CD4-positive, alpha-beta T cell treated with Interleukin-10 for 1 hour (primary cell): ENCODE results near the gene CYP4F2.
"Not testable (repeated sequence)": the region's sequence is repeated elsewhere in the genome, so short reads cannot be mapped to it uniquely, and the experiment has no call there.

Experiments used
- DNase-seq: peaks from one replicate; pipeline ENCODE4 v3.0.0-alpha.2; 2020

Gene CYP4F2

DNA sequence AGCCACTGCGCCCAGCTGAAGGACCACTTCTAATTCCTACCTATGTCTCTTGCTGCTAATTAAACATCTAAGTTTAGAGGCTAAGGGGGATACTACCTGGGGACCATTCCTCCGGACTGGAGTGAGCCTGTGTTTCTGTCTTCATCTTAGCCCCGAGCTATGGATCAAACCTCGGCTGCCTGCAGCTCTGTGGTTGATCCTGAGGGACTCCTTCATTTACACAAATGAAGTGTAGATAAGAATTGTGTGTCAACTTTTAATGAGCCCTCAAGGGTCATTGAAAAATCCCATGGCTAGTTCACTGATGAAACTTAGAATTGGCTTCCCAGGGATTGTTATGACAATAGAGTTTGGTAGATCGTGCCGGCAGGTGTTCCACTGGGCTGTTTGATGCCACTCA lies 51.0 kb downstream of the CYP4F2 start:
- no peak for DNase-seq

DNA sequence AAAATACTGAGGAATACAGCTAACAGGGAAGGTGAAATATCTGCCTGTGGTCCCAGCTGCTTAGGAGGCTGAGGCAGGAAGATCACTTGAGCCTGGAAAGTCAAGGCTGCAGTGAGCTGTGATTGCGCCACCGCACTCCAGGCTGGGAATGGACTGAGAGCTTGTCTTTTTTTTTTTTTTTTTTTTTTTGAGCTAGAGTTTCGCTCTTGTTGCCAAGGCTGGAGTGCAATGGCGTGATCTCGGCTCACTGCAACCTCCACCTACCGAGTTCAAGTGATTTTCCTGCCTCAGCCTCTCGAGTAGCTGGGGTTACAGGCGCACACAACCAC lies 54.0 kb downstream of the CYP4F2 start:
- not testable (repeated sequence) for DNase-seq

DNA sequence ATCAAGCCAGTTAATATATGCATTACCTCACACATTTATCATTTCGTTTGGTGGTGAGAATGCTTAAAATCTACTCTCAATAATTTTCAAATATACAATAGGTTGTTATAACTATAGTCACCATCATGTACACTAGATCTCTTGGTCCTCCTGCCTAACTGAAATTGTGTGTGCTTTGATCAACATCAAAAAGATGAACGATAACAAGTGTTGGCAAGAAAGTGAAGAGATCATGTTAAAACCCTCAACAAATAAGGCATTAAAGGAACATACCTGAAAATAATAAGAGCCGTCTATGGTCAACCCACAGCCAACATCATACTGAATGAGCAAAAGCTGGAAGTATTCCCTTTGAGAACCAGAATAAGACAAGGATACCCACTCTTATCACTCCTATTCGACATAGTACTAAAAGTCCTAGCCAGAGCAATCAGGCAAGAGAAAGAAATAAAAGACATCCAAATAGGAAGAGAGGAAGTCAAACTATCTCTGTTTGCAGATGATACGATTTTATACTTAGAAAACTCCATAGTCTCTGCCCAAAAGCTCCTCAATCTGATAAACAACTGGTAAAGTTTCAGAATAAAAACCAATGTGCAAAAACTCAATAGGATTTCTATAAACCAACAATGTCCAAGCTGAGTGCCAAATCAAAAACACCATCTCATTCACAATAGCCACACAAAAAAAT lies 54.5 kb downstream of the CYP4F2 start:
- peak; percentile 26 for DNase-seq

DNA sequence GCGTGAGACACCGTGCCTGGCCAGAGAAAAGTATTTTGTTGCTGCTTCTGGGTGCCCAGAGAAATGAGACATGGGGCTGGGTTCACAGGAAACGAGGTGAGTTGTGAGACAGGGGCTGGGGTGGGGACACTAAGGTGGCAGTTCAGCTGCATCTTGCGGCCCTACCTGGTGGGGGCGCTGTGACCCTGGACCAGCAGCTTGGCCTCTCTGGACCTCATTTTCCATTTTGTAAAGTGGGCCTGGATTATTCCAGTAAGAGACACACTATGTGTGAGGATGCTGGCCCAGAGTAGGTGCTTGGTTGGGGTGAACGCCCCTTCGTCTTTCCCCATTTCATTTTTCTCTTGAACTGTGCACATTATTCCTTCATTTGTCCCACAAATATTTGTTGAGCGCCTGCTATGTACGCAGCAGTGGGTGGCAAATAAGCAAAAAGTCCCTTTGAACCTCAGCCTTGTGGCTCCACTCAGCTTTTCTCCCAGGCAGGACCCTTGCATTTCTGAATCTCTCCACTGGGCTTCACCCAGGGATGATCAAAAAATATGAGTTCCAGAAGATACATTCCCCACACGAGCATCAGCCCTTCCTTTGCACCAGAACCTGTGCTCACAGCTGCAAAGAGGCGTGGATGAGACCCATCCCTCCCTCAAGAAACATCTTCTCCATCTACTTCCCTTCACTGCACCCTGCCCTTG lies 55.9 kb downstream of the CYP4F2 start:
- DNase-seq: no peak

DNA sequence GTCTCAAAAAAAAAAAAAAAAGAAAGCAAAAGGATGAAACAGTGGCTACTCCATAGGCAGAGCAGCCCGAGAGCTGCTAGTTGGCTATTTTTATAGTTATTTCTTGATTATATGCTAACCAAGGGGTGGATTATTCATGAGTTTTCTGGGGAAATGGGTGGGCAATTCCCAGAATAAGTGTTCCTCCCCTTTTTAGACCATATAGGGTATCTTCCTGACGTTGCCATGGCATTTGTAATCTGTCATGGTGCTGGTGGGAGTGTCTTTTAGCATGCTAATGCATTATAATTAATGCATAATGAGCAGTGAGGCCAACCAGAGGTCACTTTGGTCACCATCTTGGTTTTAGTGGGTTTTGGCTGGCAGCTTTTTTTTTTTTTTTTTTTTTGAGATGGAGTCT lies 57.0 kb downstream of the CYP4F2 start:
- DNase-seq: no peak

DNA sequence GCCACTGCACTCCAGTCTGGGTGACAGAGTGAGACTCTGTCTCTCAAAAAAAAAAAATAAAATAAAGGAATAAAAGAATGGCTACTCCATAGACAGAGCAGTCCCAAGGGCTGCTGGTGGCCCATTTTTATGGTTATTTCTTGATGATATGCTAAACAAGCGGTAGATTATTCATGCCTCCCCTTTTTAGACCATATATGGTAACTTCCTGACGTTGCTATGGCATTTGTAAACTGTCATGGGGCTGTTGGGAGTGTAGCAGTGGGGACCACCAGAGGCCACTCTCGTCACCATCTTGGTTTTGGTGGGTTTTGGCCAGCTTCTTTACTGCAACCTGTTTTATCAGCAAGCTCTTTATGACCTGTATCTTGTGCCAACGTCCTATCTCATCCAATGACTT lies 58.0 kb downstream of the CYP4F2 start:
- DNase-seq: not testable (repeated sequence)

DNA sequence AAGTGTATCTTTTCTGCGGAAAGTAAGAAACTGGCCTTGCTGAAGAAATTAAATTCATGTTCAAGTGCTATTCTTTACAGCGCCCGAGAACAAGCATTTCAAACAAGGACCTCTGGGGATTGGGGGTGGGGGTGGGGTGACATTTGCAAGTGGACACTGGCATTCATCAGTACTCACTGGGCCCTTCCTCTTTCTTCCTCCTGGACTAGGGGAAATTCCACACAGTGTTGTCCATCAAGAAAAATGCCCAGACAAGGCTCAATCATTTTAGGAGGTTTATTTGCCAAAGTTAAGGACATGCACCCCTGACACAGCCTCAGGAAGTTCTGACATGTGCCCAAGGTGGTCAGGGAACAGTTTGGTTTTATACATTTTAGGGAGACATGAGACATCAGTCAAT lies 59.5 kb downstream of the CYP4F2 start:
- no peak for DNase-seq

DNA sequence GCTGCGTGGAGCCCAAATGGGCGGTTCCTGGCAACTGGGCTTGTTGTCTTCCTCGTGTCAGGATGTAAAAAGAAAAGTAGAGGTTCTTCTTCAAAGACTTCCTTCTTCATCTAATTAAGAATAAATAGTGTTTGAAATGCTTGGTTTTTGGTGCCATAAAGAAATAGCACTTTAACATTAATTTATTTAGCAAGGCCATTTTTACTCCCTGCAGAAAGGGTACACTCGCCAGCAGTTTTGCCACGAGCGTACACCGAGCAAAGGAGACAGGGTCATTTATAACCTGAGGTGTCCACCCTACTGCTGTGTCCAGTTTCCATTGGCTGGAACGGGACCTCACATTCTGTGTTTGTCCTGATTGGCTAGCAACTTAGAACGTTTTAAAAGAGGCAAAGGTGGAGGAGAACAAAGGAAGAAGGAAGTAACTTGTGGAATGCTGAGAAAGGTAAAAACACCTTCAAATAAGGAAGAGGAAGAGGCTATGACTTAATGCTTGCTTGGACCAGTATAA lies 60.6 kb downstream of the CYP4F2 start:
- no peak for DNase-seq

DNA sequence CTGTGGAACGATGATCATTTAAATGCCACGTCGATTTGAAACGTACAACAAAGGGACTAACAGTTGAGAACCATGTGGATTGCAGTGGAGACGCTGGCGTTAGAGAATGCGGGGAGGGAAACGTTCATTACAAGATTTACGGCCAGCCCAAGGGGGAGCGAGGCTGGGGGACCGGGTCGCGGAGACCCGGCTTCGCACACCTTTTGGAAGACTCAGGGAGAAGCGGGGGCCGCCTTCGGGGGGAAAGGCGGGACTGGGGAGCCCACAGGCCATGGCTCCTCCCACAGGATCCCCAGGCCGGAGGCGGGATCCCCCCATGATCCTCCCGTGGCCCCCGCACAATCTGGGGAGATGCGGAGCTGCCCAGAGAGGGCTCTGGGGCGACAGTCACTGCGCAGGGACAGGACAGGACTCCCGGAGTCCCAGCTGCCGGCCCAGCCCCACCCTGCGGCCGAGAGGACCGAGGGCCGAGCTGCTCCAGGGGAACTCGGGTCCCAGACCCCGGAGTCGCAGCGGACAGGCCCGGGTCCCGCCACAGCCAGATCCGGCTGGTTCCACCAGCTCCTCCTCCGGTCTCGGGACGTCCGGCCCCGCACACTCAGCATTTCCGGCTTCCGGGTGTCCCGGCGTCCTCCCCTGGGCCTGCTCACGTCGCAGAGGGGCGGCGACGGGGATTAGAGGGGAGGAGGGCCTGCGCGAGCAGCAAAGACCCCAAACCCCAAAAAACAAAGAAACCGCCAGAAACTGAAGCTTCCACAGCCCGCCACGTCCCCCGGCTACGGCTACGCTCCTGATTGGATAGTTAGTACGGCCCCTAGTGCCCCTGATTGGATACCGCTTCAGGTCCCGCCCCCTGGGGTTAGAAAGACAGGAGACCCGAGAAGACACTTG lies 61.3 kb downstream of the CYP4F2 start:
- peak; percentile 96 for DNase-seq

DNA sequence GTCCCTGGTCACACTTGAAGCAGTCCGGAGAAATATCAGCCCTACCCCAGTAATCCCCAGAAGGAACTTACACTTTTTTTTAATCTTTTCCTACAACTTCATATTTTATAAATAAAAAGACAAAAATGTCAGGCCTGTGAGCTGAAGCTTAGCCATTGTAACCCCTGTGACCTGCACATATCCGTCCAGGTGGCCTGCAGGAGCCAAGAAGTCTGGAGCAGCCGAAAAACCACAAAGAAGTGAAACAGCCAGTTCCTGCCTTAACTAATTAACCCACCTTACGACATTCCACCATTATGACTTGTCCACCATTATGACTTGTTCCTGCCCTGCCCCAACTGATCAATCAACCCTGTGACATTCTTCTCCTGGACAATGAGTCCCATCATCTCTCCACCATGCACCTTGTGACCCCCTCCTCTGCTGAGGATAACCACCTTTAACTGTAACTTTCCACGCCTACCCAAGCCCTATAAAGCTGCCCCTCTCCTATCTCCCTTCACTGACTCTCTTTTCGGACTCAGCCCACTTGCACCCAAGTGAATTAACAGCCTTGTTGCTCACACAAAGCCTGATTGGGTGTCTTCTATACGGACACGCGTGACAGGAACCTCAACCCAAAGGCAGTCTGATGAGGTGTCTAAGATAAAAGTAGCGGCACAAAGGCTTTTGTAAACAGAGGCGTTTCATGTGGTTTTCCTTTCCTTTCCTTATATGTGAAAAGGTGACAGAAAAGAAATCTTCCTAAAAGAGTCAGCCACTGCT lies 62.1 kb downstream of the CYP4F2 start:
- DNase-seq: peak; percentile 84

DNA sequence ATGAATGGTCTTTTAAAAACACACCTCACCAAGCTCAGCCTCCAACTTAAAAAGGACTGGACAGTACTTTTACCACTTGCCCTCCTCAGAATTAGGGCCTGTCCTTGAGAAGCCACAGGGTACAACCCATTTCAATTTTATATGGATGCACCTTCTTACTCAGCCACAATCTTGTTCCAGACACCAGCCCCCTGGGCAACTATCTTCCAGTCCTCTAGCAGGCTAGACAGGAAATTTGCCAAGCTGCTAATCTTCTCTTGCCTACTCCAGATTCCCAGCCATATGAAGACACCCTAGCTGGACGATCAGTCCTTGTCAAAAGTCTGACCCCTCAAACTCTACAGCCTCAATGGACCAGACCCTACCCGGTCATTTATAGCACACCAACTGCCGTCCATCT lies 63.6 kb downstream of the CYP4F2 start:
- not testable (repeated sequence) for DNase-seq

DNA sequence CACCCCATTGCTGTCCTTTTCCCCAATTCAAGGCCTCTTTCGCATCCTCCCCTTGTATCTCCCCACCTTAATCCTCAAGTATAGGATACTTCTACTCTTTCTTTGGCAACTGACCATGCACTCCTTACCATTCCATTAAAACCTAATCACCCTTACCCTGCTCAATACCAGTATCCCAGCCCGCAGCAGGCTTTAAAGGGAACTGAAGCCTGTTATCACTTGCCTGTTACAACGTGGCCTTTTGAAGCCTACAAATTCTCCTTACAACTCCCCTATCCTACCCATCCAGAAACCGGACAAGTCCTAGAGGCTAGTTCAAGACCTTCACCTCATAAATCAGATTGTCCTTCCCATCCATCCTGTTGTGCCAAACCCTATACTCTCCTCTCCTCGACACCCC lies 66.2 kb downstream of the CYP4F2 start:
- DNase-seq: no peak

DNA sequence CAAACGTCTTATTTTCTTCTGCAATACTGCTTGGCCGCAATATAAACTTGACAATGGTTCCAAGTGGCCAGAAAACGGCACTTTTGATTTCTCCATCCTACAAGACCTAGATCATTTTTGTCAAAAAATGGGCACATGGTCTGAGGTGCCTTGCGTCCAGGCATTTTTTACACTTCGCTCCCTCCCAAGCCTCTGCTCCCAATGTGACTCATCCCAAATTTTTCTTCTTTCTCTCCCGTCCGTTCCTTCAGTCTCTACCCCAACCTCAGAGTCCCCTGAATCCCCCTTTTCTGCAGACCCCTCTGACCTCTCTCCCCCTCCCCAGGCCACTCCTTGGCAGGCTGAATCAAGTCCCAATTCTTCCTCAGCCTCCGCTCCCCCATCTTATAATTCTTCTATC lies 68.1 kb downstream of the CYP4F2 start:
- no peak for DNase-seq

DNA sequence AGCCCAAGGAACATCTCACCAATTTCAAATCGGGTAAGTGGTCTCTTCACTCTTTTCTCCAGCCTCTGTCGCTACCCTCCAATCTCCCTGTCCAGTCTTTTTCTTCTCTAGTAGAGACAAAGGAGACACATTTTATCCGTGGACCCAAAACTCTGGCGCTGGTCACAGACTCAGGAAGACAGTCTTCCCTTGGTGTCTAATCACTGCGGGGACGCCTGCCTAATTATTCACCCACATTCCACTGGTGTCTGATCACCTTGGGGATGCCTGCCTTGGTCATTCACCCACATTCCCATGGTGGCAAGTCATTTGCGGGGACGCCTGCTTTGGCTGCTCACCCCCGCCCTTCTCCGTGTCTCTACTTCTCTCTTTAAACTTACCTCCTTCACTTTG lies 68.6 kb downstream of the CYP4F2 start:
- no peak for DNase-seq

DNA sequence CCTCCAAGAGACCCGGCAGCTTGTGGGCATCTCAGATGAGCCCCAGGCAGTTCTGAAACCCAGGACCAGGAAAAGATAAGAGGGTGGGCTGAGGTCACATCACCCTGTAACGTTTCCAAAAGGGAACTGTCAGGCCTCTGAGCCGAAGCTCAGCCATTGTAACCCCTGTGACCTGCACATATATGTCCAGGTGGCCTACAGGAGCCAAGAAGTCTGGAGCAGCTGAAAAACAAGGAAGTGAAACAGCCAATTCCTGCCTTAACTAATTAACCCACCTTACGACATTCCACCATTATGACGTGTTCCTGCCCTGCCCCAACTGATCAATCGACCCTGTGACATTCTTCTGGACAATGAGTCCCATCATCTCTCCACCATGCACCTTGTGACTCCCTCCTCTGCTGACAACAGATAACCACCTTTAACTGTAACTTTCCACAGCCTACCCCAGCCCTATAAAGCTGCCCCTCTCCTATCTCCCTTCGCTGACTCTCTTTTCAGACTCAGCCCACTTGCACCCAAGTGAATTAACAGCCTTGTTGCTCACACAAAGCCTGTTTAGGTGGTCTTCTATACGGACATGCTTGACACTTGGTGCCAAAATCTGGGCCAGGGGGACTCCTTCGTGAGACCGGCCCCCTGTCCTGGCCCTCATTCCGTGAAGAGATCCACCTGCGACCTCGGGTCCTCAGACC lies 69.1 kb downstream of the CYP4F2 start:
- not testable (repeated sequence) for DNase-seq

DNA sequence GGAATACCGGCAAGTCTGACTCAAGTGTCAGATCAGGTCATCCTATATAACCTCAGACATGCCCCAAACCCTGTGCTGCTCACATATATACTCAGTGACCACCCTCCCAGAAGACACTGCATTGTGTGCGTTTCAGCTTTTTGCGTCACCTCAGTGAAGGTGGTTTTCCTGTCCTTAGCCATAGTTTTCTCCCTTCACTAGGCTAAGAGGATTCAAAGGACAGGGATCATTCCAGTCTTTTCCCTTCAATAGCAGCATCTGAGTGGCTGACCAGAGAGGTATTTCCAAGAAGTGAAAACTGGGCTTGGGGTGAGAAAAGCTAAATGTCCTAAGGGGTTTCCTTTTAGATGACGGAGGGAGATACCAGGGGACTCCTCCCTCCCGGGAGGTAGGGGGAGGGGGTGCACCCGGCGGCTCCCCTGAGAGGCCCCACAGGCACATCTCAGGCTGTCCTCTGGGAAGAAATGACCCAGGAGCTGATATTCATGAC lies 69.7 kb downstream of the CYP4F2 start:
- DNase-seq: no peak
